Naive thymus-derived CD4-positive, alpha-beta T cell (primary cell): Measurements from ENCODE around the gene ZBTB21. TPM values are rescaled to one million over a fixed set of nuclear protein-coding genes. Genes with fewer than 3 reads are reported as not detected.

Source experiments
- ATAC-seq: fragments of 150-1000 bp; cut with Tn5 transposase; 2 replicates; pipeline ENCODE4 v1.10.0; 2021; ENCODE audit warnings: mild to moderate bottlenecking, moderate library complexity
- CTCF ChIA-PET: fragments of 350-600 bp; sonication (Branson Sonifier 250); formaldehyde crosslinking; loops from one replicate; lab custom pipeline; 2021; ENCODE audit warnings: antibody characterized with exemption; lab: Charles Lee
- POLR2A ChIA-PET: fragments of 350-600 bp; sonication (Branson Sonifier 250); formaldehyde crosslinking; loops from one replicate; lab custom pipeline; 2021; ENCODE audit warnings: antibody characterized with exemption, inconsistent platforms; lab: Charles Lee
- DNase-seq, 9 donors: peaks; one replicate each; pipeline versions ENCODE4 v3.0.0 to v3.0.0-alpha.2; 2020 to 2022; ENCODE audit warnings: mixed read lengths in 1 of 9
- H3K27ac ChIP-seq: one replicate; pipeline ENCODE4 v1.7.0; 2013; ENCODE audit warnings: mild to moderate bottlenecking, low read depth, low read length, moderate library complexity
- H3K27me3 ChIP-seq, 2 donors: one replicate each; pipeline ENCODE4 v1.7.0; 2013; ENCODE audit warnings: low read length in 2 of 2, mild to moderate bottlenecking in 2 of 2, moderate library complexity in 2 of 2; ENCODE audit not compliant: control insufficient read depth in 2 of 2, insufficient read depth in 2 of 2
- H3K36me3 ChIP-seq, 3 experiments: 1 replicate in 2 of 3; 2 replicates in 1 of 3; pipeline ENCODE4 v1.7.0; 2013; ENCODE audit warnings: low read length in 3 of 3, mild to moderate bottlenecking in 3 of 3, moderate library complexity in 1 of 3; ENCODE audit not compliant: insufficient read depth in 3 of 3, control insufficient read depth in 2 of 3
- H3K4me1 ChIP-seq, 2 donors: one replicate each; pipeline ENCODE4 v1.7.0; 2013; ENCODE audit warnings: low read length in 2 of 2, mild to moderate bottlenecking in 2 of 2, moderate library complexity in 1 of 2; ENCODE audit not compliant: control insufficient read depth in 2 of 2, insufficient read depth in 2 of 2
- H3K4me3 ChIP-seq: 2 replicates; pipeline ENCODE4 v1.7.0; 2013; ENCODE audit warnings: mild to moderate bottlenecking, low read length
- H3K9me3 ChIP-seq, 3 experiments: 1 replicate in 2 of 3; 2 replicates in 1 of 3; pipeline ENCODE4 v1.7.0; 2013; ENCODE audit warnings: low read length in 3 of 3; ENCODE audit not compliant: control insufficient read depth in 2 of 3
- H3K27ac Mint-ChIP-seq, 9 donors: one replicate each; pipeline ENCODE4 v1.8.0; 2020 to 2022; ENCODE audit warnings: mixed read lengths in 9 of 9, mild to moderate bottlenecking in 8 of 9, moderate library complexity in 5 of 9, inconsistent platforms in 2 of 9
- H3K27me3 Mint-ChIP-seq, 5 donors: one replicate each; pipeline ENCODE4 v1.8.0; 2021 to 2022; ENCODE audit warnings: mixed read lengths in 5 of 5, mild to moderate bottlenecking in 1 of 5
- H3K36me3 Mint-ChIP-seq, 5 donors: one replicate each; pipeline ENCODE4 v1.8.0; 2020 to 2022; ENCODE audit warnings: mixed read lengths in 5 of 5, mild to moderate bottlenecking in 3 of 5, inconsistent platforms in 1 of 5
- H3K4me1 Mint-ChIP-seq, 7 donors: one replicate each; pipeline ENCODE4 v1.8.0; 2020 to 2022; ENCODE audit warnings: mixed read lengths in 7 of 7, mild to moderate bottlenecking in 3 of 7, inconsistent platforms in 1 of 7
- H3K4me3 Mint-ChIP-seq, 10 donors: one replicate each; pipeline ENCODE4 v1.8.0; 2020 to 2022; ENCODE audit warnings: mild to moderate bottlenecking in 10 of 10, mixed read lengths in 10 of 10, moderate library complexity in 6 of 10, inconsistent platforms in 2 of 10
- H3K9me3 Mint-ChIP-seq, 11 donors: one replicate each; pipeline ENCODE4 v1.8.0; 2020 to 2022; ENCODE audit warnings: mixed read lengths in 11 of 11, mild to moderate bottlenecking in 4 of 11, inconsistent platforms in 1 of 11, moderate library complexity in 1 of 11
- intact Hi-C, 2 donors: fragments of 100-400 bp; cut with micrococcal nuclease; formaldehyde crosslinking; loops; one replicate each; pipeline ENCODE4 v1.15.1; 2023
- polyA plus RNA-seq, 2 donors: library from polyadenylated mRNA; unstranded; fragments of 300-500 nt; fragmentation: Illumina TruSeq; gene quantifications; one replicate each; pipeline ENCODE4 v1.2.3, GENCODE V29; 2021
- total RNA-seq, 6 experiments: library from RNA in 5 of 6; stranded (reverse) in 5 of 6; gene quantifications; 1 replicate in 5 of 6; 2 replicates in 1 of 6; pipeline ENCODE4 v1.2.3 and lab custom pipeline; 2021 to 2026

ZBTB21 gene
- total and polyA plus RNA-seq, 7 experiments from 2014 or later = 4.3 to 137 (median 24.3) TPM

GRCh38 chr21:41987310-41987709 lies 22.9 kb downstream of the ZBTB21 start:
- H3K4me3 Mint-ChIP-seq = no peak overlapping the region
- no peak overlapping the region for H3K27ac ChIP-seq
- POLR2A ChIA-PET = interaction anchor here (1.0 to 1.1 kb wide), 2 partner anchors 18 to 76 kb away, joined by 3 read pairs; no protein-coding TSS in a partner anchor
- H3K27ac Mint-ChIP-seq = no peak overlapping the region
- CTCF ChIA-PET = no interaction called here
- no peak overlapping the region for H3K4me3 ChIP-seq
- peaks cover 0 to 17% (median 0%) of the 10 kb centered on the region in 3 experiments for H3K36me3 ChIP-seq
- H3K9me3 ChIP-seq = peaks cover 0 to 6% (median 0%) of the 10 kb centered on the region in 3 experiments
- no peaks in the 10 kb centered on the region for H3K27me3 ChIP-seq
- H3K9me3 Mint-ChIP-seq = peaks cover 0 to 13% (median 7%) of the 10 kb centered on the region in 11 donors
- ATAC-seq (no peak), DNase-seq (no peak)
- peaks cover 0 to 13% (median 0%) of the 10 kb centered on the region in 5 donors for H3K27me3 Mint-ChIP-seq
- intact Hi-C loops = no loop called here
- no peaks in the 10 kb centered on the region for H3K4me1 ChIP-seq
- H3K36me3 Mint-ChIP-seq = peaks cover 7 to 24% (median 18%) of the 10 kb centered on the region in 5 donors
- H3K4me1 Mint-ChIP-seq = peaks cover 0 to 8% (median 0%) of the 10 kb centered on the region in 7 donors

- Histone ChIP-seq H3K4me3 (no peak overlapping the region), H3K4me1 (no peaks in the 10 kb centered on the region), H3K36me3 (peaks cover 0 to 2% (median 0%) of the 10 kb centered on the region in 3 experiments), H3K9me3 (peaks cover 0 to 6% (median 0%) of the 10 kb centered on the region in 3 experiments), H3K27ac (no peak overlapping the region), H3K27me3 (no peaks in the 10 kb centered on the region)
- H3K4me1 Mint-ChIP-seq = peaks cover 0 to 9% (median 0%) of the 10 kb centered on the region in 7 donors
- POLR2A ChIA-PET = interaction anchor here (1.1 kb wide), 1 partner anchor 19 kb away, joined by 3 read pairs; no protein-coding TSS in a partner anchor
- H3K36me3 Mint-ChIP-seq = peaks cover 5 to 14% (median 13%) of the 10 kb centered on the region in 5 donors
- CTCF ChIA-PET = interaction anchor here (0.6 kb wide), 1 partner anchor 34 kb away, joined by 3 read pairs; no protein-coding TSS in a partner anchor
- intact Hi-C loops = no loop called here
- H3K27ac Mint-ChIP-seq = no peak overlapping the region
- ATAC-seq = no peak
- peaks cover 0 to 13% (median 0%) of the 10 kb centered on the region in 5 donors for H3K27me3 Mint-ChIP-seq
- H3K9me3 Mint-ChIP-seq = peaks cover 0 to 16% (median 7%) of the 10 kb centered on the region in 11 donors
- no peak overlapping the region for H3K4me3 Mint-ChIP-seq
- no peak for DNase-seq
Observed at GRCh38 chr21:41985662-41986416, 24.3 kb downstream of the ZBTB21 start.

DNA sequence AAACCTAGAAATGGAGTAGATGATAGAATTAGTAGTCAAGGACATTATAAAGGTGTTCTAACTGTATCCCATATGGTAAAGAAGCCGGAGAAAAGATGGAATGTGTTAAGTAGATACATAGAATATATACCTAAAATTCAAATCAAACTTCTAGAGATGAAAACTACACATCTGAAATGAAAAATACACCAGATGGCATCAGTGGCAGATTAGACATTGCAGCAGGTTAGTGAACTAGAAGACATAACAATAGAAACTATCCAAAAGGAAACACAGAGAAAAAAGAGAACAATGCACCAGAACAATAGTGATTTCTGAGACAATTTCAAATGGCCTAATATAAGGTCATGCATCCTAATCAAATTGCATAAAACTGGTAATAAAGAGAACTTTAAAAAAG lies 26.9 kb downstream of the ZBTB21 start:
- H3K27ac ChIP-seq = no peak overlapping the region
- peaks cover 0 to 4% of the 10 kb centered on the region in 2 donors for H3K27me3 ChIP-seq
- Mint-ChIP-seq H3K27ac (no peak overlapping the region), H3K36me3 (peaks cover 4 to 13% (median 10%) of the 10 kb centered on the region in 5 donors), H3K27me3 (peaks cover 0 to 13% (median 5%) of the 10 kb centered on the region in 5 donors), H3K9me3 (peaks cover 3 to 21% (median 11%) of the 10 kb centered on the region in 11 donors), H3K4me1 (peaks cover 0 to 9% (median 0%) of the 10 kb centered on the region in 7 donors), H3K4me3 (no peak overlapping the region)
- H3K4me1 ChIP-seq = no peaks in the 10 kb centered on the region
- H3K9me3 ChIP-seq = peaks cover 0 to 6% (median 4%) of the 10 kb centered on the region in 3 experiments
- POLR2A ChIA-PET = no interaction called here
- CTCF ChIA-PET = no interaction called here
- no peaks in the 10 kb centered on the region for H3K36me3 ChIP-seq
- no peak for ATAC-seq
- no peak for DNase-seq
- intact Hi-C loops = no loop called here
- no peak overlapping the region for H3K4me3 ChIP-seq

DNA sequence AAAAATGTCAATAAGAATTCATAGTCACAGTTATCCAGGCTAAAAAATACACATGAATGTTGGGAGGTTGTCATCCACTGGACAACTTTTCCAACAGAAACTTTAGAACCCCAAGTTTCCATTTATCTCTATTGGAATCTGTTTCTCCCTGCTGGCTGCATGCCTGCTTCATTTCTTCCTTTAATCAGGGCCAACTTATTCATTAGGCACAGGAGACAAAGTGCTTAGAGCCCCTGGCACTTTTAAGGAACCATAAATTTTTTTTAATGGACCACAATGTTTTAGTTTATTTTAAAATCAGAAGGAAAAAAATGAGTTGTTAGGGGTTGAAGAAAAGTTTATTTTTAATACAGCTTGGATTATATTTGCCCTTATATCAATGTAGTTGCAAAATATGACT lies 29.6 kb downstream of the ZBTB21 start:
- Mint-ChIP-seq H3K4me3 (no peak overlapping the region), H3K27ac (no peak overlapping the region), H3K27me3 (peaks cover 0 to 13% (median 5%) of the 10 kb centered on the region in 5 donors), H3K4me1 (peaks cover 0 to 5% (median 0%) of the 10 kb centered on the region in 7 donors), H3K36me3 (peaks cover 4 to 13% (median 10%) of the 10 kb centered on the region in 5 donors), H3K9me3 (peaks cover 3 to 21% (median 11%) of the 10 kb centered on the region in 11 donors)
- H3K4me3 ChIP-seq = no peak overlapping the region
- POLR2A ChIA-PET = no interaction called here
- H3K27me3 ChIP-seq = peaks cover 0 to 4% of the 10 kb centered on the region in 2 donors
- no peaks in the 10 kb centered on the region for H3K4me1 ChIP-seq
- H3K27ac ChIP-seq = no peak overlapping the region
- intact Hi-C loops = no loop called here
- DNase-seq (no peak), ATAC-seq (no peak)
- no peaks in the 10 kb centered on the region for H3K36me3 ChIP-seq
- CTCF ChIA-PET = no interaction called here
- H3K9me3 ChIP-seq = peaks cover 0 to 6% (median 4%) of the 10 kb centered on the region in 3 experiments

GRCh38 chr21:41979751-41980369 lies 30.3 kb downstream of the ZBTB21 start:
- Histone ChIP-seq H3K4me3 (no peak overlapping the region), H3K27me3 (peaks cover 0 to 4% of the 10 kb centered on the region in 2 donors), H3K4me1 (peaks cover 0 to 6% of the 10 kb centered on the region in 2 donors), H3K36me3 (no peaks in the 10 kb centered on the region), H3K9me3 (peaks cover 0 to 6% (median 4%) of the 10 kb centered on the region in 3 experiments), H3K27ac (no peak overlapping the region)
- H3K4me3 Mint-ChIP-seq = no peak overlapping the region
- ATAC-seq (no peak), DNase-seq (no peak)
- peaks cover 0 to 8% (median 5%) of the 10 kb centered on the region in 5 donors for H3K27me3 Mint-ChIP-seq
- H3K36me3 Mint-ChIP-seq = peaks cover 4 to 13% (median 10%) of the 10 kb centered on the region in 5 donors
- H3K9me3 Mint-ChIP-seq = peaks cover 3 to 21% (median 11%) of the 10 kb centered on the region in 11 donors
- peak overlapping the region in 1 of 9 donors; percentile 20 for H3K27ac Mint-ChIP-seq
- H3K4me1 Mint-ChIP-seq = peaks cover 2 to 7% (median 5%) of the 10 kb centered on the region in 7 donors
- ChIA-PET CTCF (no interaction called here), POLR2A (no interaction called here)
- intact Hi-C loops = no loop called here

DNA sequence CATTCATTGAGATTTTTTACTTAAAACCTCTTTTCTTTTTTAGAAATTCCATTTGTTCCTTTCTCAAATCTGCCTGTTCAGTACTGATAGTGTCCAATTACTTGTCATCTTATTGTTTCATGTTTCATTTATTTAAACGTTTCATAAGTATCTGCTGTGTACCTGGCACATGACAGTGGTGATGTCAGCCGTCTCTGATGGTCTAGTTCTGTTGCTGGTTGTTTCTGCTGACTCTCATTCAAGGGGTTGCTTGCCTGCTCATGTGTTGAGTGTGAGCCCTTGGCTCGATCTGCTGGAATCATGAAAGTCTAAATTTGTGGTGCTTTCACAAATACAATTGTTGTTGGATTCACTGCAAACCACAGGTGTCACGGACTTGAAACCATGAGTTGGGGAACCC lies 30.8 kb downstream of the ZBTB21 start:
- Histone ChIP-seq H3K27ac (no peak overlapping the region), H3K27me3 (peaks cover 0 to 4% of the 10 kb centered on the region in 2 donors), H3K4me3 (no peak overlapping the region), H3K9me3 (peaks cover 0 to 6% (median 4%) of the 10 kb centered on the region in 3 experiments), H3K36me3 (no peaks in the 10 kb centered on the region), H3K4me1 (peaks cover 0 to 11% of the 10 kb centered on the region in 2 donors)
- CTCF ChIA-PET = no interaction called here
- Mint-ChIP-seq H3K4me3 (no peak overlapping the region), H3K27me3 (peaks cover 0 to 8% (median 5%) of the 10 kb centered on the region in 5 donors), H3K4me1 (peaks cover 8 to 12% (median 10%) of the 10 kb centered on the region in 7 donors), H3K9me3 (peaks cover 3 to 21% (median 11%) of the 10 kb centered on the region in 11 donors), H3K27ac (no peak overlapping the region), H3K36me3 (peaks cover 4 to 13% (median 7%) of the 10 kb centered on the region in 5 donors)
- intact Hi-C loops = no loop called here
- no peak for ATAC-seq
- no peak for DNase-seq
- POLR2A ChIA-PET = no interaction called here
